ENCODE measurements around the gene SEH1L.
"Not testable (repeated sequence)": the region's sequence is repeated elsewhere in the genome, so short reads cannot be mapped to it uniquely, and the experiment has no call there.

Gene SEH1L

DNA sequence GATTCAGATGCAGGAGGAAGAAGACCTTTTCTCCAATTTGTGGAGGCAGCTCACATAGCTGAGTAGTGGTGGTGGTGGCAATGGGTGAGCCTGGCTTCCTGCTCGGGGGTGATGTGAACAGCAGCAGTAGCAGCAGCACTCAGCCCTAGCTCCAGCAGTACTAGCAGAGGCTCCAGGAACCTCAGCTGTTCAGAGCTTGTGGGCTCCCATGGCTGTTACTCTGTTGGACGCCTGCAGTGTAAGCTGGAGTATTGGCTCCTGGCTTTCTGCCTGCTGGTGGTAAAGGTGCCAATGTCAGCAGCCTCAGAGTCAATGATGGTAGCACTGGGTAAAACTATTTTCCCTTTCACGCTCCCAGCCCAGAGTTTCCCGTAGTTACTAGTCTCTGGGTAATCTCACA is 3.1 kb upstream of the SEH1L start:
- DNase-seq: no peak

DNA sequence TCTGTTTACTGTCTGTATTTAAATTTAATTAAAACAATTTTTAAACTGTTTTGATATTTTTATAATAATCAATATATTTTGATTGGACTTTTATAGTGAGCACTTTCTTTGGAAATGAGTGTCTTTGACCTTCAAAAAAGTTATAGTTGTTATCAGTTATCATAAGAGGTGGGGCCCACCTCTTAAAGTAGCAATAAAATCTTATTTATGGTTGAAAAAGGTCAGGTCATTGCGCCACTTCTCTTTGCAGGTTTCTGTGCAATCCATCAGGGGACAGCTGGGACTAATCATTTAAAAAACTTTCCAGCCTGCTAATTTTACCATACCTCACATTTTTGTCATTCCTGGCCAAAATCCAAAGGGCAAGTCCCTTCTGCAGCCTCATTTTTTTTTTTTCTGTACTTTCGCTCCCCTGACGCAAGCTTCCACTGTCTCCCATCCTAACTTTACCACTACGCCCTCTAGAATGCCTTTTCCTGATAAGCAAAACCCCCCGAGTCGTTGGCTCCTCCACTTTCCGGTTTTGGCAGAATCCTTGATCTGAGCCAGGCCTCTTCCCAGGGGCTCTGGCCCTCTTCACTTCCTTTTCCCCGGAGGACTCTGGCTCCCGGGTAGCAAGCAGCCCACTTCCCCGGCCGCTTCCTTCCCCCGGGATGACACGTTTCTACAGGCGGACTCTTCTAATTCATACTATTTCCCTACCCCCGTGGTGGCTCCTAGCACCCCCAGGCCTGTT is 1.1 kb upstream of the SEH1L start:
- DNase-seq: no peak

DNA sequence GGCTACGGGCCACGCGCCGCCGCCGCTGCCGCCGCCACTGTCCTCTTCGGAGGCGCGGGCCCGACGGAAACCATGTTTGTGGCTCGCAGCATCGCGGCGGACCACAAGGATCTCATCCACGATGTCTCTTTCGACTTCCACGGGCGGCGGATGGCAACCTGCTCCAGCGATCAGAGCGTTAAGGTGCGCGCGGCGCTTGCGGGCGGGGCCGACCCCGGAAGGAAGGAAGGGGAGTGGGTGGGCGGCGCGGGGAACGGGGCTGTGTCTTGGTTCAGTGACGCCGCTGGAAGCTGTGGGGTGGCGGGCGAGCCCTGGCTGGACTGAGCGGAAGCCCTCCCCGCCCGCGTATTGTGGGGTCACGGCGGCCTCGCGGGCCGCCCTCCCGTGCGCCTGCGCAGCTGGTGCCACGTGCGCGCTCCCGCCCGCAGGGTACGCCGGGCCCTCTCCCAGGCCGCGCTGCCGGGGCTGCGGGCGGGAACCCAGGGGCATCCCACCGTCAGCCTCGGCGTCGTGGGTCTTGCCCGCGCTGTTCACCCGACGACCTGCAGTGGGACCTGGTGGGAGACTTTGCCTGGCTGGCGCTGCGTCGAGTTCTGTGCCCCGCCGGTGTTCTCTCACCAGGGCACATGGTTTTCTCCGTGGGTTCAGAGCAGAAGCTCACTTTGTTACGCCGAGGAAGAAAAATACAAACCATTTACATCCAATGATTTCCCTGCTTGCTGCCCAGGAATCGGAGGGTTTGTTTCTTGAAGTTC is 416 bp downstream of the SEH1L start:
- DNase-seq: peak; percentile 99

DNA sequence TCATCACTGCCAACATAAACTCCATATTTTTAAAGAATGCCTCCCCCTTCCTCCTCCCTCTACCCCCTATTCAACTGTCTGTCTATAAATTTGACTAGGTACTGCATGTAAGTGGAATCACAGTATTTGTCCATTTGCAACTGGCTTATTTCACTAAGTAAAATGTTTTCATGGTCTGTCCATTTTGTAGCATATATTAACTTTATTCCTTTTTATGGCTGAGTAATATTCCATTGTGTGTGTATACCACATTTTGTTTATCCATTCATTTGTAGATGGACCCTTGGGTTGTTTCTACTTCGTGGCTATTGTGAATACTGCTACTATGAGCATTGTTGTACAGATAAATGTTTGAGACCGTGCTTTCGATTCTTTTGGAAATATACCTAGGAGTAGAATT is 10.7 kb downstream of the SEH1L start:
- DNase-seq: no peak

DNA sequence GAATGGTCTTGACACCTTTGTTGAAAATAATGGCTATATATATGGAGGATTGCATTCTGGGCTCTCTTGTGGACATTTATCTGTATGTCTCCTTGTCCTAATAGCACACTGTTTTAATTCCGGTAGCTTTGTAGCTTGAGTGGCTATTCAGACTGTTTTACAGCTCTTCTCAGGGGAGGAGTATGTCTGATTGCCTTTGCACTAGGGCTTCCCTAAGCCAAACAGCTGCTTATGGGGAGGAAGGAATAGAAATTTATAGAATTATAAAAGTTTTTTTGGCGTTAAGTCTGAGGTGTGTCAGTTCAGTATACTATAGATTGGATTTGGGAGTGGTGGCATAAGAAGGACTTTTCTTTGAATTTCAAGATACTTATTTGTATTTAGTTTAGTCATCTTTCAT is 12.6 kb downstream of the SEH1L start:
- DNase-seq: no peak

DNA sequence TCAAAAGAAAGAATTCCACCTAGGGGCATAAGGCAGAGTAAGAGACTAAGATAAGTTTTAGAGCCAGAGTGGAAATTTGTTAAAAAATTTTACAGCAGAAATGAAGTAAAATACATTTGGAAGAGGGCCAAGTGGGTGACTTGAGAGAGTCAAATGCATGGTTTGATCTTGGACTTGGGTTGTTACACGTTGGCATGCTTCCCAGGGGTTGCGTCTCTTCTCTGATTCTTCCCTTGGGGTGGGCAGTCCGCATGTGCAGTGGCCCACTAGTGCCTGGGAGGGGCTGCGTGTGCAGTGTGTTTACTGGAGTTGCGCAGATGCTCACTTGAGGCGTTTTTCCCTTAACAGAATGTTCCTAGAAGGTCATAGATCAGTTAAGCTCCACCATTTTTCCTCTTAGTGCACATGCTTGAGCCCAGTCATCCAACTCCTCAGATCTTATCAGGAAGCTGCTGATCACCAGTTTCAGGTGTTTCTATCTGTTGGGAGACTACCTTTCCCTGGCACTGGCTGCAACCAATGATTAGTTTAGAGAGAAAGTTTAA is 13.1 kb downstream of the SEH1L start:
- no peak for DNase-seq

DNA sequence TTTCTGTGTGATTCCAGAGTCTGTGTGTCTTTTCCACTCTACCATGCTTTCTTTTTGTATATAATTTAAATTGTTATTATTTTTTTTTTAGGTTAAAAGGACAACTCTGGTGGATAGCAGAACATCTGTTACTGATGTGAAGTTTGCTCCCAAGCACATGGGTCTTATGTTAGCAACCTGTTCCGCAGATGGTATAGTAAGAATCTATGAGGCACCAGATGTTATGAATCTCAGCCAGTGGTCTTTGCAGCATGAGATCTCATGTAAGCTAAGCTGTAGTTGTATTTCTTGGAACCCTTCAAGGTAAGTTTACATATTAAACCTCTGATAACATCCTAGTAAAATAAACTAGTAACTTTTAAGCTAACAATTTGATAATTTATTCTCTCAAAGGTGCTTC is 15.3 kb downstream of the SEH1L start:
- no peak for DNase-seq

DNA sequence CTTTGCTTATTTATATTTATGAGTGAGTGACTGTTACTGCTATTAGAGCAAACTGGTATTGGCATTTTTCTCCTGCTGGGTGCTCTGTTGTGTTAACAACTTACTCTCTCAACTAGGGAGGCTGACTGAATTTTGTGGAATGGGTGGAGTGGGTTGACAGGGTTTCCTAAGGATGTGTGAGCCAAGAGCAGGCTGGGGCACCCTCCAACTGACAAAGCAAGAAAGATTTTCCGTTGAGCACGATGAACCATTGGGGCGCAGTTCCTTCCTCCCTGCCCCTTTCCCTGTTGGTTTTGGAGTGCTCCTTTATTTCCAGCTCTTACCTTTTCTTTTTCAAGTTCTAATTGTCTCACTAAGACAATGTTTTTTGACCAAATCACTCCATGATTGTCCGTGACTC is 20.3 kb downstream of the SEH1L start:
- DNase-seq: no peak

DNA sequence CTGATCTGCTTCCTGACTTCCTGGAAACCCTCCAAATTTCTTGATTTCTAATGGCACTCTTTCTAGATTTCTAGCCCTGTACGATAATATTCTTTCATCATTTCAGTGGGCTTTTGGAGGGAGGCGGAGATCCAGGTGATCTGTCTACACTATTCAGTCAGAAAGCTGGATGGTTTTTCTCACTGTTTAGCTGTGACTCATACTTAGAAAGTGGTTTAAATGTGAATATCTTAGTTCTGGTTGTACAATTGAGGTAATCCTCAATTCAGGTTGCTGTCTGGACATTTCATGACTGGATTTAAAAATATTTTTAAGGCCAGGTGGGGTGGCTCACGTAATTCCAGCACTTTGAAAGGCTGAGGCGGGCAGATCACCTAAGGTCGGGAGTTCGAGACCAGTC is 20.8 kb downstream of the SEH1L start:
- no peak for DNase-seq

DNA sequence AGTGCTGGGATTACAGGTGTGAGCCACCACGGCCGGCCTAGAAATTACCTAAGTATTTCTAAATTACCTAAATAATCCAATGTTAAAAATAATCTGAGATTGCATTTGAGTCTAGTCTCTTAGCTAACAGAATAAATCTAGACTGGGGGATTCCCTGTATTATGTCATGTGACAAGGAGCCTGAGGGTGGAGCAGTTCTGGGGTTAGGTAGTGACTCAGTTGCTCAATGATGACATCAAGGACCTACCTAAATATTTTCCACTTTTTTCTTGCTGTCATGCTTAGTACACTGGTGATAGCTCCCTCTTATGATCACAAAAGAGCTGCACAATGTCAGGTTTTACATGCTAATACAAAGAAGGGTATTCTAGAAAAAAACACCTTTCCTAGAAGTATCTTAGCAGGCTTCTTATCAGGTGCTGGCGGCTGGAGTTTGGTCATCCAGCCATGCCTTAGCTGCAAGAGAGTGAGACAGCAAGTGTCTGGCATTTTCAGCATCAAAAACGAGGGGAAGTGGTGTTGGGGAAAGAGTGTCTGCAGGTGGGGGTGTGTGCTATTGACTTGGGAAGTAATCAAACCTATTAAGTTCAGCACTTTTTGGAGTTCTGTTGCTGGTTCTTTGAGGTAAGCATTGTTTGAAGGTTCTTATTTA is 25.9 kb downstream of the SEH1L start:
- no peak for DNase-seq

DNA sequence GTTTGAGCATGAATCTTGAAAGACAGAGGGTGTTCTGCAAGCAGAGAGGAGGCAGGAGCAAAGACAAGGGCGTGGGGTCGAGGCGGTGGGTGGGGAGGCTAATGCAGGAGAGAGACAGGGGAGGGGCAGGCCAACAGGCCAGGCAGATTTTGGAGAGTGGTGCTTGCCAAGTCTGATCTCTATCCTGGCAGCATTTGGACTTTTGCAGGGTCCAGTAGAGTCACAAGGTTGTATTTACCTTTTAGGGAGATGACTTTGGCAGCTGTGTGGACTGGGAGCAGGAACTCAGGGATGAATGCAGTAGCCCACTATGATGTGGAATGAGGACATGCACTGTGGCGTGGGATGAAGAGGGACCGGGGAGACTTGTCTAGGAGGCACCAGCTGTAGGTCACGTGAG is 27.7 kb downstream of the SEH1L start:
- no peak for DNase-seq

DNA sequence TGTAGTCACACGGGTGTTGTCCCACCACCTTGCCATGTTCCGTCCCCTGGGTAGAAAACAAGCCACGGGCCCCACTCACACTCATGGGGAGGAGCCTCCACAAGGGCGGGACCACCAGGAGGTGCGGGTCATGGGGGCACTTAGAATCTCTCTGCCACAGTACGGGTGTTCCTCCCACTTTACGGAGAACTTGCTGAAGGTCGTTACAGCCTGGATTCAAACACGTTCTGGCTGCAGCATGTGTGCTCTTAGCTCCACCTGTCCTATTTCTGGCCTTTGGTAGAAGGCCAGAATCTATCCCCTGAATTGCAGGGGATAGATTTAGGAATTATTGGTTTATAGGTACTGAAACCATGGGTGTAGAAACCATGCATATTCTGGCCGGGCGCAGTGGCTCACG is 28.5 kb downstream of the SEH1L start:
- DNase-seq: no peak

DNA sequence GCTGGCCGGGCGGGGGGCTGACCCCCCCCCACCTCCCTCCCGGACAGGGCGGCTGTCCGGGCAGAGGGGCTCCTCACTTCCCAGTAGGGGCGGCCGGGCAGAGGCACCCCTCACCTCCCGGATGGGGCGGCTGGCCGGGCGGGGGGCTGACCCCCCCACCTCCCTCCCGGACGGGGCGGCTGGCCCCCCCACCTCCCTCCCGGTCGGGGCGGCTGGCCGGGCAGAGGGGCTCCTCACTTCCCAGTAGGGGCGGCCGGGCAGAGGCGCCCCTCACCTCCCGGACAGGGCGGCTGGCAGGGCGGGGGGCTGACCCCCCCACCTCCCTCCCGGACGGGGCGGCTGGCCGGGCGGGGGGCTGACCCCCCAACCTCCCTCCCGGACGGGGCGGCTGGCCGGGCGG is 32.3 kb downstream of the SEH1L start:
- not testable (repeated sequence) for DNase-seq

DNA sequence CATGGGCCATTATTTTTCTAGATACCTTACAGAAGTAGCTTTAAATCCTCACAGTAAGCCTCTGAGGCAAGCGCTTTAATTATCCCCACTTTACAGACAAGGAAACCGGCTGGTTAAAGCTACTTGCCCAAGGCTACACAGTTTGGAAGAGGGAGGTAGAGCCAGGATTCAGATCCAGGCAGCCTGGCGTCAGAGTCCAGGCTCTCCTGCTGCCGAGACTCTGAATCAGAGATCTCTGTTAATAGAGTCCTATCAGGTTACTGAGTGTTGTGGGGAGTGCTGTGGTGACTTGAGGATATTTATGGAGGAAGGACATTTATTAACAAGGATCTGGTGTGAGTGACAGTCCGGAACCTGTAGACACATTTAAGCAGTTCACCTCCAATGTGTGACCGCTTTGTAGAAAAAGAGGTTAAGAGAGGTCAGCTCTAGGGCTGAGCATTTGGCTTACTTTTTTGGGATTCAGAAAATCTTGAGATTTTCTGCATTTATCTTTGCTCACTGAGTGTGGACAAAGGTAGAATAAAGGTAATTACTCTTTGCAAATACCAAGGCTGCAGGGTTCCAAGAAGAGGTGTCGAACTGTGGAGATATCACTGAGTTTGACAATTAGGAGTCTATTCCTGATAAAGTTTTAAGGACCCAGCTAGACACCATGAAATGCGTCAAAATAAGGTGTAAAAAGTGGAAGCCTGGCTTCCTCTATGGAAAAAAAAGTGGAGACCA is 41.7 kb downstream of the SEH1L start:
- no peak for DNase-seq

DNA sequence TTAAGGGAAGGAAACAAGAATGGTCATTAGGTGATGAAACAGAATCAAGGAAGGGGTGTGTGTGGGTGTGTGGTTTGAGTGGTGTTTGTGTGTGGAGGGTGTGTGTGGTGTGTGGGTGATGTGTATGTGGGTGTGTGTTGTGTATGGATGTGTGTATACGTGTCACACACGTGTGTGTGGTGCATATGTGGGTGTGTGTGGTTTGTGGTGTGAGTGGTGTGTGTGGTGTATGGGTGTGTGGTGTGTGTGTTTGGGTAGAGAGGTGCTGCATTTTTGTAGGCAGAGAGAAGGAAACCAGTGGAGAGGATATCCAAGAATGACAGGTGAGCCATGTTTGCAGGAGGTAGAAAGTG is 42.3 kb downstream of the SEH1L start:
- DNase-seq: peak; percentile 68

DNA sequence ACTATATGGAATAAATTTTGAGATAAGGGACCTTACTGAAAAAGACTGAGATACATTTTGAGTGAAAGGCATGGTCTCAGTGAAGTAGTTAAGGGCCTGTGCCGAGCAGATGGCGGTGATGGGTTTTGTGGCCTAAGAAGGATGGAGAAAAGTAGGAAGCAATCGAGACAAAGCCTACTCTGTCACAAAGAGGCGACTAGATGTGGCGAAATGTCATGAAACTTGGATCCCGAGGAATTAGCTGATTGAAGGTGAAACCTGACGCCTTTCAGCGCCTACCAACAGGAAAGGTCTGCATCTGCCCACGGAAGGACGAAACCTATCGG is 42.8 kb downstream of the SEH1L start:
- DNase-seq: no peak

DNA sequence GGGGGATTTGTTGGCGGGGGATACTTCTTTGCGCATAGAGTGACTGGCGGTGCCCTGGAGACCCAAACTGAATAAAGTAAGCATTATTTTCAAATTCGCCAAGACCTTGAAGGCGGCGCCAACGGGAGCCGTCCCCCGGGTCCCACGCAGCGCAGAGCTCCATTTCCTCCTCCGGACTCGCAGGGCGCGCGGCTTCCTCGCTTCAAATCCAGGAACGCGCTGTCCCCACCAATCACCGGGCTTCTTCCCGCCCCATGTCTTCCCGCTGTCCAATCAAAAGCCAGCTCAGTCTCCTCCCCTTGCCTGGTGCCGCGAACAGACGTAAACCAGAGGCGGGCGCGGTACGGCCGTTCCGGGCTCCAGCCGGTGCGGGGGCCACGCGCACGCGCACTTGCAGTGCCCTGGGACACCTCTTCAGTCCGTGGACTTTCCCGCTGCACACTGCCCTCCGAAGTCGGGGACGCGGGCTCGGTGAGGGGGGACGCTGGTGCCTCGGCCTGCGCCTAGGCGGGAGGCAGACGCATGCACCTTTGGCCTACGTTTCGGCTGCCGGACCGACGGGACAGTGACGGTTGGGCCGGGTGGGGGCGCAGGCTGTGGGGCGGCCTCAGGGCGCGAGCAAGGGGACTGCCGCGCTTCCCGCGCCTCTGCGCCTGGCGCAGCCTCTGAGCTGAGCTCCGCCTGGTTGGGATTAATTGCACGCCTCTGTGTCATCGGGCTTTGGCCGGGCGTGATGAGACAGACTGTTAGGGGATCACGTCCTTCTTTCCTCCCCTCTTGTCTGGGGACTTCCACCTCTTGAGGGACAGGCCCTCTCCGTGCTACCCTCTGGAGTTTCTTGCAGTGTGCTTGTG is 43.4 kb downstream of the SEH1L start, which contains the start of gene CEP192:
CEP192 (plus strand) TSS at position 396 of the 854 bp plus-strand sequence. CDS start 8,063 bp downstream, outside the sequence.
- peak; percentile 99 for DNase-seq

DNA sequence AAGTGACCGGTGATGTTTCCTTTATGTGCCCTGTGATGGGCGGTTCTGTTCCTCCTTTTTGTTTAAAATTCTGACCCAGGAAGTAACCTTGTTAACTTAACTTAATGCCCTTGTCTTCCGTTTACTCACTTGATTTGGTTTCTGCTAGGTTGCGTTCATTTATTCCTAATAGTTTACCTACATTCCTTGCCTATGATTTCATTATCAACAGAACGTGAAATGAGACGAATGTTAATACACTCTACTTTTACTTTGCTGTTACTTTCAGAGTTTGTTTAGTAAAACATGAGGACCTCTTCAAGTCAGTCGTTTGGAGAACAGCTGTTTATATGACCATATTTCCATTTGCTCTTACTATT is 44.0 kb downstream of the SEH1L start:
- DNase-seq: no peak

DNA sequence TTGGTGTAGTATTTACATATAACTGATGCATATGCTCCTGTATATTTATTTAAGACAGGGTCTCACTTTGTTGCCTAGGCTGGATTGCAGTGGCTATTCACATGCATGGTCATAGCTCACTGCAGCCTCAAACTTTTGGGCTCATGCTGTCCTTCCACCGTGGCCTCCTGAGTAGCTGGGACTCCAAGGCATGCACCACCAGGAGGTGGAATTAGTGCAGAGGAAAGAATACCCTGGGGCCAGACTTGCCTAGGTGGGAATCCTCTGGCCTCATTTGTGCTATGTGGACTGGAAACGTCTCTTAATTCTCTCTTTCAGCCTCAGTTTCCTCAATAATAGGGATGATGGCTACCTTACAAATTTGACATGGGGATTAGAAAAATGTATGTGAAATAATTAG is 45.6 kb downstream of the SEH1L start:
- no peak for DNase-seq

DNA sequence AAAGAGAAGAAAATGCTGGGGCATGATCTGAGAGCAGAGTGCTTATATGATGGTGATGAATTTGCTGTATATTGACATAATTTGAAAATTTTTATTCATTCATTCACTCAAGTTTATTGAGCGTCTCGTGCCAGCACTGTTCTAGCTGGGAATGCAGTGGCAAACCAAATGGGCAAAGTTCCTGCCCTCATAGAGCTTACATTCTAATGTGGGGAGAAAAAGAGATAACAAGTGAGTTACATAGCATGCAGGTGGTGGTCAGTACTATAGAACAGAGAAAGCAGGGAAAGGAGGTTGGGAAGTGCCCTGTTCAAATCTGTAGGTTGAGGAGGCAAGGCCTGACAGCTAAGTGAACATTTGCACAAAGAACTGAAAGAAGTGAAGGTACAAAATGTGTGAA is 47.6 kb downstream of the SEH1L start:
- no peak for DNase-seq

DNA sequence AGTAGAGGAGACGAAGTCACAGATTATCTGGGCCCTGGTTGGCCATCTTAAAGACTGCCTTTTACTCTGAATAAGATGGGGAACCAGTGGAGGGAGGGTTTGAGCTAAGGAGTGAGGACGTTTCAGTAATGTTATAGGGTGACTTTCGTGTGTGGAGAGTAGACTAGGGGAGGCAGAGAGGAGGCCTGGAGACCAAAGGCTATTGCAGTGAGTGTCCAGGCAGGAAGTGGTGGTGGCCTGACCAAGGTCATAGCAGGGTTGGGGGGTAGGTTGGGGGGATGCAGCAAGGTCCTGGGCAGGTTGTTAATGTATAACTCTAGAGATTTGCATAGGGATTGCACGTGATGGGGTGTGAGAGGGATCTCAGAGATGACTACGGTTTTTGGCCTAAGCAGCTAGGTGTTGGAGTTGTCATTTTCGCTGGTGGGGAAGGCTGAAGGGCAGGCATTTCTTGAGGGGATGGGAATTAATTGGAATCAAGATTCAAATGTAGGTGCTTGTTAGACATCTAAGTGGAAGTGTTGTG is 48.2 kb downstream of the SEH1L start:
- DNase-seq: no peak

DNA sequence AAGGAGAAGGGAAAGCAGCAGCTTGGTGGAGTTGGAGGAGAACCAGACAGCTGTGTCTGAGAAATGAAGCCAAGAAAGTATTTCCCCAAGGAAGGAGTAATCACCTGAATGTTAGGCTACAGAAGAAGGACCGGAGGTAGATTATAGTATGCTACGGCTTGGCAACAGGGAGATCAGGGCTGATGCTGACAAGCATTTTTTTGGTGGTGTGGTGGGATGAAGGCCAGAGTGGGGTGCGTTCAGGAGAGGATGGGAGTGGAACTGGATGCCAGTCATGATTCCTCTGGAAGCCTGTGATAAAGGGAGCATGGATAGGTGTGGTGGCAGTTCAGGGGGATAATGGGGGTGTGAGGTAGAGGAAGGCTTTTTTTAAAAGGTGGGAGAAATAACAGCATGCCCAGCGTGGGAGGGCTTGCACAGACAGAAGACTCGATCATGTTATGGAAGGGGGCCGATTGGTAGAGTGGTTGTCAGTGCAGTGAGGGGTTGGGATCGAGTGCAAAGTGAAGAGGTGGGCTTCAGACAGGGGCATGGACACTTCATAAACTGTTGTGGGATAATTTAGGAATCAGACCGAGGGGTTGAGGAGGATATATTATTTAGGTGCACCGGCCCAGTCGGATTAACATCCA is 49.0 kb downstream of the SEH1L start:
- no peak for DNase-seq

All from activated effector memory CD4-positive, alpha-beta T cell treated with anti-CD3 and anti-CD28 coated beads, Interleukin-2, amount 50 U/mL, for 16 hours (primary cell).